Activated gamma-delta T cell treated with anti-CD3 and anti-CD28 coated beads, Interleukin-2, amount 50 U/mL, for 16 hours (primary cell): Measurements from ENCODE around the gene BICRA.

ENCODE experiments used
- DNase-seq: peaks from one replicate; pipeline ENCODE4 v3.0.0-alpha.2; 2020; ENCODE audit warnings: low read depth

The BICRA gene

GRCh38 chr19:47752440-47753211, 143.7 kb downstream of the BICRA start:
- DNase-seq = no peak
